ENCODE measurements around the gene FGF1.

DNA sequence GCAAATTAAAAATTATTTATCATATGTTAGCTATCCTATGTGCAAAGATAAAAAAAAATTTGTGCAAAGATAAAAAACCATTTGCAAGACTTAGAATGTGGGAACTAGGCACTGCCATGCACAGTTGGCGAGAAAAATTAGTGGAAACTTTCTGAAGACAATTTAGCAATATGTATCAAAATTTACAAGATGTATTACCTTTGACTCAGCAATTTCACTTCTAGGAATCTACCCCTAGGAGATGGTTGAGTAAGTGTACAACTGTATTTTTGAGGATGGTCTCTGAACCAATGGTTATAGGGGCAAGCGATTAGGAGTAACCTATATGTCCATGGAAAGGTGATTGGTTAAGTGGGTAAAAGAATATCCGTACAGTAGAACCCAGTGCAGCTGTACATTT is 88.9 kb downstream of the FGF1 start:
- TF ChIP-seq, protein P1, sequence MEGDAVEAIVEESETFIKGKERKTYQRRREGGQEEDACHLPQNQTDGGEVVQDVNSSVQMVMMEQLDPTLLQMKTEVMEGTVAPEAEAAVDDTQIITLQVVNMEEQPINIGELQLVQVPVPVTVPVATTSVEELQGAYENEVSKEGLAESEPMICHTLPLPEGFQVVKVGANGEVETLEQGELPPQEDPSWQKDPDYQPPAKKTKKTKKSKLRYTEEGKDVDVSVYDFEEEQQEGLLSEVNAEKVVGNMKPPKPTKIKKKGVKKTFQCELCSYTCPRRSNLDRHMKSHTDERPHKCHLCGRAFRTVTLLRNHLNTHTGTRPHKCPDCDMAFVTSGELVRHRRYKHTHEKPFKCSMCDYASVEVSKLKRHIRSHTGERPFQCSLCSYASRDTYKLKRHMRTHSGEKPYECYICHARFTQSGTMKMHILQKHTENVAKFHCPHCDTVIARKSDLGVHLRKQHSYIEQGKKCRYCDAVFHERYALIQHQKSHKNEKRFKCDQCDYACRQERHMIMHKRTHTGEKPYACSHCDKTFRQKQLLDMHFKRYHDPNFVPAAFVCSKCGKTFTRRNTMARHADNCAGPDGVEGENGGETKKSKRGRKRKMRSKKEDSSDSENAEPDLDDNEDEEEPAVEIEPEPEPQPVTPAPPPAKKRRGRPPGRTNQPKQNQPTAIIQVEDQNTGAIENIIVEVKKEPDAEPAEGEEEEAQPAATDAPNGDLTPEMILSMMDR (IDR thresholded peaks at IDR 0.05): no peak
- TF ChIP-seq POLR2A (IDR thresholded peaks at IDR 0.05): no peak

All from breast epithelium (tissue), 3 donors.